ENCODE data around the gene HBA1. TPM values are rescaled to one million over a fixed set of nuclear protein-coding genes. Genes with fewer than 3 reads are reported as not detected.

The HBA1 gene
- total and polyA plus RNA-seq, 11 donors, result 1.8 to 1,031 (median 170) TPM

DNA sequence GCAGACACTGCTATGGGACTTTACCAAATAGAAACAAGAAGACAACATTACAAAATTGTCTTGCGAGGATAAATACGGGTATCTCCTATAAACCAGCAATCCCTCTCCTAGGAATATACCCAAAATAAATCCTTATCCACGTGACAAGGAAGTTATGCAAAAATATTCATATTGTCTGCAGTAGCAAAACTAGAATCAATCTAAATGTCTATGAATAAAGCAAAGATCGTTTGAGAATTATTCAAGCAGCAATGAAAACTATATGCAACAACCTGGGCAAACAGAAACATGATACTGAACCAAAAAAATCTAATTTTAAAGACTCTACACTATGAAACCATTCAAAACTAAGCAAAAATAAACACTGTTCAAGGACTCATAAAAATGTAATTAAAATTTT is 43.5 kb downstream of the HBA1 start:
- 67 to 75% (median 70%) methylated on average over 4 of the region's 4 CpGs for WGBS, 4 donors
- H3K27ac ChIP-seq, result no peak overlapping the region
- TF ChIP-seq, protein P1, sequence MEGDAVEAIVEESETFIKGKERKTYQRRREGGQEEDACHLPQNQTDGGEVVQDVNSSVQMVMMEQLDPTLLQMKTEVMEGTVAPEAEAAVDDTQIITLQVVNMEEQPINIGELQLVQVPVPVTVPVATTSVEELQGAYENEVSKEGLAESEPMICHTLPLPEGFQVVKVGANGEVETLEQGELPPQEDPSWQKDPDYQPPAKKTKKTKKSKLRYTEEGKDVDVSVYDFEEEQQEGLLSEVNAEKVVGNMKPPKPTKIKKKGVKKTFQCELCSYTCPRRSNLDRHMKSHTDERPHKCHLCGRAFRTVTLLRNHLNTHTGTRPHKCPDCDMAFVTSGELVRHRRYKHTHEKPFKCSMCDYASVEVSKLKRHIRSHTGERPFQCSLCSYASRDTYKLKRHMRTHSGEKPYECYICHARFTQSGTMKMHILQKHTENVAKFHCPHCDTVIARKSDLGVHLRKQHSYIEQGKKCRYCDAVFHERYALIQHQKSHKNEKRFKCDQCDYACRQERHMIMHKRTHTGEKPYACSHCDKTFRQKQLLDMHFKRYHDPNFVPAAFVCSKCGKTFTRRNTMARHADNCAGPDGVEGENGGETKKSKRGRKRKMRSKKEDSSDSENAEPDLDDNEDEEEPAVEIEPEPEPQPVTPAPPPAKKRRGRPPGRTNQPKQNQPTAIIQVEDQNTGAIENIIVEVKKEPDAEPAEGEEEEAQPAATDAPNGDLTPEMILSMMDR (IDR thresholded peaks at IDR 0.05), result no peak
- intact Hi-C loops (cut with DNase I), result loop anchor here in 2 of 10 donors (10.0 kb wide), 1 partner anchor 135 kb away; the partner anchor contains the start of gene AXIN1 (in 2 of the 2)
- no peak overlapping the region for H3K4me3 ChIP-seq
- peaks cover 0 to 100% (median 100%) of the 10 kb centered on the region in 9 donors for H3K36me3 ChIP-seq
- DNase-seq (no peak), ATAC-seq (no peak)
- H3K4me1 ChIP-seq, result peaks cover 0 to 4% (median 0%) of the 10 kb centered on the region in 12 donors
- H3K27me3 ChIP-seq, result no peaks in the 10 kb centered on the region
- no peaks in the 10 kb centered on the region for H3K9me3 ChIP-seq

Other genes with a start within 250 kb of the HBA1 start
- gene POLR3K, start 123.1 kb upstream of the HBA1 start, total RNA-seq, result 10 to 100 TPM in 7 of 9 donors, 1 to 10 TPM in 2; 4.1 to 14.4 (median 11.5) TPM
- 10 to 100 TPM; 10.9 to 20.3 TPM for gene POLR3K, start 123.1 kb upstream of the HBA1 start, polyA plus RNA-seq
- gene SNRNP25, start 122.9 kb upstream of the HBA1 start, total RNA-seq, result 100 to 1,000 TPM in 1 of 9 donors, 10 to 100 TPM in 8; 41.6 to 105 (median 56.5) TPM
- gene SNRNP25, start 122.9 kb upstream of the HBA1 start, polyA plus RNA-seq, result 100 to 1,000 TPM in 1 of 2 donors, 10 to 100 TPM in 1; 65.2 to 127 TPM
- gene RHBDF1, start 104.0 kb upstream of the HBA1 start, total RNA-seq, result 10 to 100 TPM; 17.4 to 30.6 (median 22.7) TPM
- 10 to 100 TPM; 23.9 to 45.8 TPM for gene RHBDF1, start 104.0 kb upstream of the HBA1 start, polyA plus RNA-seq
- 10 to 100 TPM; 30.5 to 89.7 (median 38.6) TPM for gene MPG, start 98.5 kb upstream of the HBA1 start, total RNA-seq
- 10 to 100 TPM; 63.5 to 77.3 TPM for gene MPG, start 98.5 kb upstream of the HBA1 start, polyA plus RNA-seq
- gene NPRL3, start 38.0 kb upstream of the HBA1 start, total RNA-seq, result 10 to 100 TPM; 12.9 to 29.4 (median 23.9) TPM
- 10 to 100 TPM; 15.5 to 25.6 TPM for gene NPRL3, start 38.0 kb upstream of the HBA1 start, polyA plus RNA-seq
- not detected for gene HBZ, start 24.0 kb upstream of the HBA1 start, total RNA-seq
- gene HBZ, start 24.0 kb upstream of the HBA1 start, polyA plus RNA-seq, result not detected
- under 1 TPM in 4 of 9 donors, not detected in 5; 0.54 to 0.62 (median 0.58) TPM for gene HBM, start 10.7 kb upstream of the HBA1 start, total RNA-seq
- gene HBM, start 10.7 kb upstream of the HBA1 start, polyA plus RNA-seq, result not detected
- 1,000 to 10,000 TPM in 2 of 9 donors, 100 to 1,000 TPM in 4, 10 to 100 TPM in 3; 47.9 to 2,038 (median 162) TPM for gene HBA2, start 3.8 kb upstream of the HBA1 start, total RNA-seq
- gene HBA2, start 3.8 kb upstream of the HBA1 start, polyA plus RNA-seq, result 10 to 100 TPM in 1 of 2 donors, 1 to 10 TPM in 1; 3.6 to 90.1 TPM
- gene HBQ1, start 3.8 kb downstream of the HBA1 start, total RNA-seq, result not detected
- not detected for gene HBQ1, start 3.8 kb downstream of the HBA1 start, polyA plus RNA-seq
- 10 to 100 TPM; 12.5 to 26.8 (median 19.4) TPM for gene LUC7L, start 52.8 kb downstream of the HBA1 start, total RNA-seq
- gene LUC7L, start 52.8 kb downstream of the HBA1 start, polyA plus RNA-seq, result 10 to 100 TPM; 17.7 to 47.5 TPM
- gene FAM234A, start 58.1 kb downstream of the HBA1 start, total RNA-seq, result 100 to 1,000 TPM; 132 to 201 (median 148) TPM
- gene FAM234A, start 58.1 kb downstream of the HBA1 start, polyA plus RNA-seq, result 100 to 1,000 TPM; 110 to 124 TPM
- 10 to 100 TPM in 5 of 9 donors, 1 to 10 TPM in 4; 4.9 to 19.5 (median 11.8) TPM for gene RGS11, start 99.3 kb downstream of the HBA1 start, total RNA-seq
- gene RGS11, start 99.3 kb downstream of the HBA1 start, polyA plus RNA-seq, result 10 to 100 TPM in 1 of 2 donors, 1 to 10 TPM in 1; 1.1 to 12.1 TPM
- gene ARHGDIG, start 103.9 kb downstream of the HBA1 start, total RNA-seq, result 10 to 100 TPM in 3 of 9 donors, 1 to 10 TPM in 6; 5.5 to 19.2 (median 8.2) TPM
- gene ARHGDIG, start 103.9 kb downstream of the HBA1 start, polyA plus RNA-seq, result 10 to 100 TPM in 1 of 2 donors, under 1 TPM in 1; 0.26 to 11.4 TPM
- 1 to 10 TPM in 8 of 9 donors, under 1 TPM in 1; 0.98 to 9.3 (median 5.1) TPM for gene PDIA2, start 106.5 kb downstream of the HBA1 start, total RNA-seq
- 1 to 10 TPM in 1 of 2 donors, under 1 TPM in 1; 0.17 to 1.7 TPM for gene PDIA2, start 106.5 kb downstream of the HBA1 start, polyA plus RNA-seq
- 10 to 100 TPM in 6 of 9 donors, 1 to 10 TPM in 3; 6.8 to 32.0 (median 11.6) TPM for gene AXIN1, start 176.0 kb downstream of the HBA1 start, total RNA-seq
- 10 to 100 TPM; 10.0 to 19.8 TPM for gene AXIN1, start 176.0 kb downstream of the HBA1 start, polyA plus RNA-seq
- 100 to 1,000 TPM in 2 of 9 donors, 10 to 100 TPM in 7; 66.3 to 126 (median 77.7) TPM for gene MRPL28, start 193.9 kb downstream of the HBA1 start, total RNA-seq
- 100 to 1,000 TPM; 135 to 157 TPM for gene MRPL28, start 193.9 kb downstream of the HBA1 start, polyA plus RNA-seq
- 10 to 100 TPM; 32.3 to 65.3 (median 44.9) TPM for gene PGAP6, start 205.3 kb downstream of the HBA1 start, total RNA-seq
- 10 to 100 TPM; 30.1 to 63.8 TPM for gene PGAP6, start 205.3 kb downstream of the HBA1 start, polyA plus RNA-seq
- gene NME4, start 220.5 kb downstream of the HBA1 start, total RNA-seq, result 10 to 100 TPM; 53.9 to 95.3 (median 73.8) TPM
- 100 to 1,000 TPM in 1 of 2 donors, 10 to 100 TPM in 1; 37.5 to 103 TPM for gene NME4, start 220.5 kb downstream of the HBA1 start, polyA plus RNA-seq
- 10 to 100 TPM in 6 of 9 donors, 1 to 10 TPM in 3; 6.9 to 20.6 (median 12.2) TPM for gene DECR2, start 225.2 kb downstream of the HBA1 start, total RNA-seq
- gene DECR2, start 225.2 kb downstream of the HBA1 start, polyA plus RNA-seq, result 10 to 100 TPM in 1 of 2 donors, 1 to 10 TPM in 1; 7.1 to 17.1 TPM
- gene RAB11FIP3, start 249.0 kb downstream of the HBA1 start, total RNA-seq, result 10 to 100 TPM; 19.9 to 39.9 (median 31.9) TPM
- 10 to 100 TPM; 19.3 to 35.2 TPM for gene RAB11FIP3, start 249.0 kb downstream of the HBA1 start, polyA plus RNA-seq

All from heart left ventricle (tissue), 16 donors.